NCI-H1436 (cell line): Measurements from ENCODE around the gene RGS9.
"Not testable (repeated sequence)": the region's sequence is repeated elsewhere in the genome, so short reads cannot be mapped to it uniquely, and the experiment has no call there.

ENCODE experiments used
- DNase-seq: peaks from one replicate; lab custom pipeline; 2025; lab: John Stamatoyannopoulos, UW

RGS9 gene

DNA sequence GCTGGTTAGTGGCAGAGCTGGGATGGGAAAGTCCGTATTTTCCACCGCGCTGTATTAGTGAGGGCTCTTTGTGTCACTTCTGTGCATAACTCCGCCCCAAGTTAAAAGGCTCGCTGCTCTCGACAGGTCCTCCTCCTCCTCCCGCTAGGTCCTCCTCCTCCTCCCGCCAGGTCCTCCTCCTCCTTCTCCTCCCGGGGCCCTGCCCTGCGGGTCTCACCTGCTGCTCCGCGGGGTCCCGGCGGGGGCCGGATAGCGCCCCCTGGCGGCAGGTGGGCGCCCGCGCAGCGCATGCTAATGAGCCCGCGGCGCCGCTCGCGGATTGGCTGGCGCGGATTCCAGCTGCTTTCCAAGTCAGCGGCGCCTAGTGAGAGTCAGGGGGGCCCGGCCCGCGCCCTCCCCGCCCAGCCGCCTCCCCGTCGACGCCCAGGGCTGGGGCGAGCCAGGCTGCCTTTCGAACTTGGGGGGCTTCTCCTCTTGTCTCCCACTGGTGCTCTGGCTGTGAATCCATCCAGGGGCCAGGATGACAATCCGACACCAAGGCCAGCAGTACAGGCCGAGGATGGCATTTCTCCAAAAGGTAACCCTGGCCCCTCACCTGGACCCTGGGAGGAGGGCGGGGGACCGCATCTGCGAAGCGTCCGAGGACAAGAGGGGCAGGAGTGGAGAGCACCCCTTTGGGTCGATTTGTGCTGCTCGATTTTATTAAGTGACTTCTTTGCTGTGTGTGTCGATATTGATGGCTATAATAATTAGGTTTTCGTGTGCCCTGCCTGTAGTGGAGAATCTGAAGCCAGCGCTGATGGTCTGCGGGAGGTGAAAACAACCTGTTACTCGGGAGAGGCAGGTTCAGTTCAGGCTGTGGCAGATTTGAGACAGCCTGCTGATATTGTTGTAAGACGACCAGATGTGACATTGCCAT, at the start of gene RGS9:
Gene RGS9 (plus strand): TSS at position 350 of the 919 bp plus-strand sequence. CDS start 171 bp downstream, at position 521.
- DNase-seq: peak; percentile 88

DNA sequence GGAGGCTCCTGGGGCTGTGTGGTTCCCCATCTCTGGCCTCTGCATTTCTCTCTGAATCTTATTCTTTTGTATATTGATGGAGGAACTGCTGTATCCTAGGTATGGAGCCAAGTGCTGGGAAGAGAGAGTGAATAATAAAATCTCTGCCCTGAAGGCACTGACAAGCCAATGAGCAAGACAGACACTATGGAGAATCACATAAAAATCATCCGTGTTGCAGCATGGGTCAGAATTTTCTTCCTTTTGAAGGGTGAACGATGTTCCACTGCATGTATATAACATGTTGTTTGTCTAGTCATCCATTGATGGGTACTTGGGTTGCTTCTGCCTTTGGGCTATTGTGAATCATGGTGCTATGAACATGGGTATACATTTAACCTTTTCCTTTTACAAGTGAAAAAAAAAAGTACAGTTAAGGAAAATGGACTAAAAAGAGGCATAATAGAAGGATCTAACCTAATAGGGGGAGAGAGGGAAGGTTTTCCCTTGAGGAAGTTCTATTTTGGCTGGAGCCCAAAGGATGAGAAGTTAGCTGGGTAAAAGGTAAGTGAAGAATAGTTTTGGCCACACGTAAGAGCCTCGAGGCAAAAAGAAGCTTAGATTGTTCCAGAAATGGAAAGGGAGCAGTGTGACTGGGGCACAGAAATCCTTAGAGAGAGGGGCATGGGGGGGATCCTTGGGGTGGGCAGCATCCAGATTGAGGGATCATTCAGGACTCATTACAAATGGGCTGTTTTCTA, 48.4 kb upstream of the RGS9 start:
- no peak for DNase-seq

DNA sequence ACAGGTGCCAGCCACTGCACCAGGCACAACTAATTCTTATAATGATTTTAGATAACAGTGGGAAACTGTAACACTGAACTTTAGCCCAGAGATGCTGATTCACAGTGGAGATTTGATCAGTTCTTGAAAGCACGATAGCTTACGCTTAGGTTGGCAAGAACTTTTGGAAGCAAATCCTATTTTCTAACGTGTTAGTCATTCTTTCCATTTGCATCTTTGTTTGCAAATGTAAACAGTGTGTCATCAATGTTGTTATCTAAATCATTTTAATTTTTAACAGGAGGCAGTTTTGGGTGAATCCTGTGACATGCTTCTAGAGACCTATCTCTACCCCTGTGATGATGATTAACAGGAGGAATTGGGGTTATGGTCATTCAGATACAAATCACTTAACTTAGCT, 44.9 kb upstream of the RGS9 start:
- no peak for DNase-seq

DNA sequence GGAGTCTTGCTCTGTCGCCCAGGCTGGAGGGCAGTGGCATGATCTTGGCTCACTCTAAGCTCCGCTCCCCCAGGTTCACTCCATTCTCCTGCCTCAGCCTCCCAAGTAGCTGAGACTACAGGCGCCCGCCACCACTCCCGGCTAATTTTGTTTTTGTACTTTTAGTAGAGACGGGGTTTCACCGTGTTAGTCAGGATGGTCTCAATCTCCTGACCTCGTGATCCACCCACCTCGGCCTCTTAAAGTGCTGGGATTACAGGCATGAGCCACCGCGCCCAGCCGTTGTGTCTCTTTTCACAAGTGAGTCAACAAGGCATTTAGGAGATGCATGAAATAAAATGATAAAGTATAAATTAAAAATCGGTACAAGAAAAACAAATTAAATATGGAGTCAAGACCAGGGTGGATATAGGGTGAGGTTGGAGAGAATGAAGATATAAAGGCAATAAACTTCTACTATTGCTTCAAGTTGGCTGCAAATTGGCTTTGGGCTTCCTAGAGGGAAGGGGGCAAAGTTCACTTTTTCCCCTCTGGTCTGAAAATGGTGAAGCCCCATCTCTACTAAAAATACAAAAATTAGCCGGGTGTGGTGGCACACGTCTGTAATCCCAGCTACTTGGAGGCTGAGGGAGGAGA, 44.3 kb upstream of the RGS9 start:
- DNase-seq: not testable (repeated sequence)

DNA sequence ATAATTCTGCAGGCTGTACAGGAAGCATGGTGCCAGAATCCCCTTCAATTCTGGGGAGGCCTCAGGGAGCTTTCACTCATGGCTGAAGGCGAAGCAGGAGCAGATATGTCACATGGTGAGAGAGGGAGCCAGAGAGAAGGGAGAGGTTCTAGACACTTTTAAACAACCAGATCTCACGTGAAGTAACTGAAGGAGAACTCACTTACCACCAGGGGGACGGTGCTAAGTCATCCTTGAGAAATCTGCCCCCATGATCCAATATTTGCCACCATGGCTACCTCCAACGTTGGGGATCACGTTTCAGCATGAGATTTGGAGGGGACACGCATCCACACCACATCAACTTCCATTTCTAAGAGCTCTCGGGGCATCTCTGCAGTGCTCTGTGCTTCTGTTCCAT, 43.2 kb upstream of the RGS9 start:
- DNase-seq: no peak

DNA sequence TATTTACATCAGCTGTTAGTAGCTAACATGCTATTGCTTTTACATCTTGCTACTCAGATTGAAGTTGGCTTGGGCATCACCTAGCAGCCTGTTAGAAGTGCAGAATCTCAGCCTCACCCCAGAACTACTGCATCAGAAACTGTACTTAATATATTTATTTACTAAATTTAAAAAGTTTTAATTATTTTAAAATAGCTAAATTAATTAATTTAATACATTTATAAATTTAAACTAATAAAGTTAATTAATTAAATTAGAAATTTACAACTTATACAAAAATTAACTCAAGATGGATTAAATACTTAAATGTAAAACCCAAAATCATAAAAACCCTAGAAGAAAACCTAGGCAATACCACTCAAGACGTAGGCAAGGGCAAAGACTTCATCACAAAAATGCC, 41.7 kb upstream of the RGS9 start:
- DNase-seq: no peak

DNA sequence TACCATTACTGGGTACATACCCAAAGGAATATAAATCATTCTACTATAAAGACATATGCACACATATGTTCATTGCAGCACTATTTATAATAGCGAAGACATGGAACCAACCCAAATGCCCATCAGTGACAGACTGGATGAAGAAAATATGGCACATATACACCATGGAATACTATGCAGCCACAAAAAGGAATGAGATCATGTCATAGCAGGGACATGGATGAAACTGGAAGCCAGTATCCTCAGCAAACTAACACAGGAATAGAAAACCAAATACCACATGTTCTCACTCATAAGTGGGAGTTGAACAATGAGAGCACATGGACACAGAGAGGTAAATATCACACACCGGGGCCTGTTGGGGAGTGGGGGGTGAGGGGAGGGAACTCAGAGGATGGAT, 40.8 kb upstream of the RGS9 start:
- not testable (repeated sequence) for DNase-seq

DNA sequence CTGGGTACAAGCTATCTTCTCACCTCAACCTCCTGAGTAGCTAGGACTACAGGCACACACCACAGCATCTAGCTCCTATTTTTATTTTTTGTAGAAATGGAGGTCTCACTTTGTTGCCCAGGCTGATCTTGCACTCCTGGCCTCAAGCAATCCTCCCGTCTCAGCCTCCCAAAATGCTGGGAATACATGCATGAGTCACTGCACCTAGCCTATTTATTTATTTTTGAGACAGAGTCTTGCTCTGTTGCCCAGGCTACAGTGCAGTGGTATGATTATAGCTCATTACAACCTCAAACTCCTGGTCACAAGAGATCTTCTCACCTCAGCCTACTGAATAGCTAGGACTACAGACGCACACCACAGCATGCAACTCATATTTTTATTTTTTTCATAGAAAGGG, 40.1 kb upstream of the RGS9 start:
- no peak for DNase-seq

DNA sequence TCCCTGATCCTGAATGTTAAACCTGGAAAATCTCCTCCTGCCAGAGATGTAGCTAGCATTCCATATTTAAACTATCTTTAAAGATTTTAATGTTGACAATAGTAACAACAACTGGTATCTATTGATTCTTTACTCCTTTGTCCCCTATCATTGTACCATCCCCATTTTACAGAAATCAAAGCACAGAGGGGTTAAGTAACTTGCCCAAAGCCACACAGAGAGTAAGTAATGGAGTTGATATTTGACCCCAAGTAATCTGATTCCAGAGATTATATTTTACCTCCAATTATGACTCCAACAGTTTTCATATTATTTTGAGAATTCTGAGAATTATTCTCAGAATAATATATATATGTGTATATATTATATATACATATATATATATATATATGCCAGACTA, 37.7 kb upstream of the RGS9 start:
- DNase-seq: no peak

DNA sequence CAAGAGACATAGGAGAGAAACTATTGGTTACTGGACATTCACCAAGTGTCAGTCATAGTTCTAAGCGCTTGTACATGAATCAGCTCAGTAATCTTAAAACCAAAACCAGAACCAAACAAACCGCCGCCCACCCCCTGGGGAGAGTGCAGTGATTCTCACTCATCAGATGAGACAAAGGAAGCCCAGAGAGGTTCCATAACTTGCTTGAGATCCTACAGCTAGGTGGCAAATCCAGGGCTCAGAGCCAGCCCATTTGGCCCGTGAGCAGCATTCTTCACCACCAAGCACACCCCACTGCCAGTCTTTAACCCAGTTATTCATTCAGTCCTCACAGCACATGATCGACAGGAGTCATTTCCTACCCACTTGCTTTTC, 37.2 kb upstream of the RGS9 start:
- peak; percentile 26 for DNase-seq

DNA sequence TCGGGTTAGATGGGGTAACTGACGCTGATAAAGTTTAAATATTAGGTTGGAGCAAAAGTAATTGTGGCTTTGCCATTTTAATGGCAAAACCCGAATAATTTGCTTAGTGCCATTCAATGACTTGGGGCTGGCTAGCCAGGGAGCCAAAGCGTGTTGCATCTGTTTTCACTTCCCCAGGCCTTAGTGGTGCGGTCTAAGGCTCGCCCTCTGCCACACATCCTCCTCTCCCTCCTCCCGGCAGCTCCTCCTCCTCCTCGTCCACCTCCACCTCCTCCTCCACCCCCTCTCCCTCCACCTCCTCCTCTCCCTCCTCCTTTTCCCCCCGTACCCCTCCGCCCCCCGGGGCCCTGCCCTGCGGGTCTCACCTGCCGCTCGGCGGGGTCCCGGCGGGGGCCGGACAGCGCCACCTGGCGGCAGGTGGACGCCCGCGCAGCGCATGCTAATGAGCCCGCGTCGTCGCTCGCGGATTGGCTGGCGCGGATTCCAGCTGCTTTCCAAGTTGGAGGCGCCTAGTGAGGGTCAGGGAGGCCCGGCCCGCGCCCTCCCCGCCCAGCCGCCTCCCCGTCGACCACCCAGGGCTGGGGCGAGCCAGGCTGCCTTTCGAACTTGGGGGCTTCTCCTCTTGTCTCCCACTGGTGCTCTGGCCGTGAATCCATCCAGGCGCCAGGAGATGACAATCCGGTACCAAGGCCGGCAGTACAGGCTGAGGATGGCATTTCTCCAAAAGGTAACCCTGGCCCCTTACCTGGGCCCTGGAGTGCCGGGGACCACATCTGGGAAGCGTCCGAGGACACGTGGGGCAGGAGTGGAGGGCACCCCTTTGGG, 36.6 kb upstream of the RGS9 start:
- peak; percentile 90 for DNase-seq

DNA sequence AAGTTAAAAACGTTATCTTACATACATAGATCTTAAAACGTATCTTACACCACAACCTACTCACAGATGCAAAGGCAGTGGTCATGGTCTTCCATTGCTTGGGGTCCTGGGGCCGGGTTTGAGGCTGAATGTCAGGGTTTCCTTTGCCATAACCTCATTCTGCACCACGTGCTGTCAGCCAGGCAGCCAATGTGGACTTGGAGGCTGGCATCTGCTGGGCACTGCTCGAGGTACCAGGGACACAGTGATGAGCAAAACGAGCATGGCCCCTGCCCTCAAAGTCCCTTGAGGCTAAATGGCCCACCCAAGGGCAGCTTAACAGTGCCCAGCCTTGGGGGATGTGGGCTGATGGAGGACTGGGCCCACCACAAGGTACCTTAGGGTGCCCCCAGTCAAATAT, 35.8 kb upstream of the RGS9 start:
- no peak for DNase-seq

DNA sequence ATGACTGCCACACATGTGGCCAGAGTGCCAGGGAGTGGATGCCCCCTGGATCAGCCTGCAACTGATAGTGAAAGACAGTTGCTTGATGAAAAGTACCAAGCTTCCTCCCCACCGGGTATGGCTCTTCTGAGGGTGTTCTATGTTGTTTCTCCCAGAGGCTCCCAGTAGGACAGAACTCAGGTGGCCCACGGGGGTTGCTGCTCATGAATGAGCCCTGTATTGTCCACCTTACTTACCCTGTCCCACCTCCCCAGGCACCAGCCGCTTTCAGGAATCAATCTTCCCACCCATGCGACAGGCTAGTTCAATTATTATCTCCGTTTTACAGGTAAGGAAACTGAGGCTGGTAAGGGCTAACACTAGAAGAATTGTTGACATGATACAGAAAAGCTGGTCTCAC, 34.9 kb upstream of the RGS9 start:
- DNase-seq: no peak

DNA sequence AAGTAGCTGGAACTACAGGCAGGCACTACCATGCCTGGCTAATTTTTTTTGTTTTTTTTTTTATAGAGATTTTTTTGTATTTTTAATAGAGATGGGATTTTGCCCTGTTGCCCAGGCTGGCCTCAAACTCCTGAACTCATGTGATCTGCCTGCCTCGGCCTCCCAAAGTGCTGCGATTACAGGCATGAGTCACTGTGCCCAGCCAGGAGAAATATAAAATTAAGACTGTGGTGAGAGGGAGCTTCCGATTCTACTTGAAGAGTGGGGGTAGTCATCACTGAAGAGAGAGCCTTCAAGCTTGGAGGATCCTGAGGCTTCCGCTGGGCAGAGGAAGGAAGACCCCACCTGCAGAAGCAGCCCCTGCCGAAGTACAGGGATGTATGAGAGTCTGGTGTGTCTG, 34.4 kb upstream of the RGS9 start:
- DNase-seq: no peak

DNA sequence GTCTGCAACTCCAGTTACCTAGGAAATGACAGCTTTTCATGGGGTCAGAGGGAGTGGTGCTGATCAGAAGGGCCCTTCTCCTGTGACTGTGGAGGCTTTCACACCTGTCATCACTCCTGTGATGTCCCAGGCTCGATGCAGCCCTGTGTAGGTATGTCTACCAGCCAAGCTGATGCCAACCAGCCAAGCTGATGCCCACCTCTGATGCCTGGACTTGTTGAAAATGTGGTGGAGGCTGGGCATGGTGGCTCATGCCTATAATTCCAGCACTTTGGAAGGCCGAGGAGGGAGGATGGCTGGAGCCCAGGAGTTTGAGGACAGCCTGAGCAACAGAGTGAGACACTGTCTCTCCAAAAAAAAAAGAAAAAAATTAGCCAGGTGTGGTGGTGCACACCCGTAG, 33.7 kb upstream of the RGS9 start:
- no peak for DNase-seq

DNA sequence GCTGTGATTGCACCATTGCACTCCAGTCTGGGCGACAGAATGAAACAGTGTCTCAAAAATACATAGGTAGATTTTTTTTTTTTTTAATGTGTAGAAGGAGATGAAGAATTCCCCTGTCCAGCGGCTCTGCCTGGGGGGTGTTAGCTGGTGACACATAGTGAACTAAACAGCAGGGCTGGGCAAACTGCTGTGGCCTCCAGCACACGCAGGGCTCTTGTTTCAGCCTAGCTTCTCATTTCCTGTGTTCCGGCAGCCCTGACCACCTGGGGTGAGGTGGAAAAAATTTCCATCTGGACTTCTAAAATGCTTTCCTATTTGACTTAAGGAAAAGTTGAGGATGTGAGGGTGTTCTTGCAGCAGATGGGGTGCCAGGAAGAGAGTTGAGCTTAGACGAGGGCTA, 33.3 kb upstream of the RGS9 start:
- DNase-seq: no peak

DNA sequence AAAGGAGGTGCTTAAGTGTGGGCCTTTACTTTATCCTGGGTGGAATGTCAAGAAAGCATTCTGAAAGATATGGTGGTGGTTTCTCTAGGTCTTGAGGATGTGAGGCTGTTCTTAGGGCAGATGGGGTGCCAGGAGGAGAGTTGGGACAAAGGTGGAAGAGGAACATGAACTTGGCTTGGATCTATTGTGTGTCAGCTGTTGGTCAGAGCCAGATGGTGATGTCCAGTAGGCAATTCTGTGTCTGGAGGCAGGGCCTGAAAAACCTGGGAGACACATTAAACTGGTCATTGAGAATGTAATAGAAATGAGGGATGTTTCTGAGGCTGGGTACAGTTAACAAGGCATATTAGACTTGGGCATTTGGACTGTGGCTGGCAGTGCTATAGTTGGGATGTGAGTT, 32.6 kb upstream of the RGS9 start:
- no peak for DNase-seq

DNA sequence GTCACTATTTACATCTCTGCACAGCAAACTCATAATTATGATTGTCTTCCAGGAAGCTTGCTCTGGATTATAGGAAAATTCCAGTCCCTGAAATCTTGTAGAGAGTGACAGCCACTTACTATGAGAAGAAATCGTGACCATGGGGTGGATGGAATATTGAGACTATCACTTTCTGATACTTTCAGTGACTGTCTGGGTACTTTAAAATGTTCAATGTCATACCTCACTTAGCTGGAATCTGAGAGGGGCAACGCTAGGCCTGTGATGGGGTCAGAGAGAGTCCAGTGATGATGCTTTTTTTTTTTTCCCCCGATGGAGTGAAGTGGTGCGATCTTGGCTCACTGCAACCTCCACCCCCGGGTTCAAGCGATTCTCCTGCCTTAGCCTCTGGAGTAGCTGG, 32.2 kb upstream of the RGS9 start:
- no peak for DNase-seq

DNA sequence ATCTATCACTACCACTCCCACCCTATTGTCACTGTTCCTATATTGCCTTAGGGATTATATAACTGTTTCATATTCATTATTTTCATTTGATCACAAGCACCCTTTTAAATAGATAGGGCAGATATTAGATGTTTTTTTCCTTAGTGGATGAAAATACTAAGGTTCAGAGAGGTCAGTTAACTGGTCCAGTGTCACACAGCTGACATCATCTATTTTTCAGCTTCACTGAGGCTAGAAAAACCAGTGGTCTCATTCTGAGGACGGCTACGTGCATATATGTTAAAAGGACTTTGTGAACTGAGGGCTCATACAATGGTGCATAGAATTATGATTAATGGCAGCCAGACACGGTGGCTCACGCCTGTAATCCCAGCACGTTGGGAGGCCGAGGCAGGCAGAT, 29.0 kb upstream of the RGS9 start:
- no peak for DNase-seq

DNA sequence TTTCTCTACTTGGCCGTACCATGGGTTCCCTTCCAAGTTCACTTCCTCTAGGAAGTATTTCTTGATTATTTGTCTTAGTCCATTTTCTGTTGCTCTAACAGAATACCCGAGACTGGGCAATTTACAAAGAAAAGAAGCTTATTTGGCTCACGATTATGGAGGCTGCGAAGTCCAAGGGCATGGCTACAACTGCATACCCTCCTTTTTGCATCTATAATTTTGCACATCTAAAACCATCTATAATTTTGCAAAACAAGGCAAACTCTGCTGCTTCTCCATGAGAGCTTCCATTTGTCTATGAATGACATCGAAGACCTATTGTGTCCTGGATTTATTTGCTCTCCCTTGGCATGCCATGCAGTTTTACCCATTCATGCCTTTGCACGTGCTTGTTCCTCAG, 27.6 kb upstream of the RGS9 start:
- DNase-seq: no peak

DNA sequence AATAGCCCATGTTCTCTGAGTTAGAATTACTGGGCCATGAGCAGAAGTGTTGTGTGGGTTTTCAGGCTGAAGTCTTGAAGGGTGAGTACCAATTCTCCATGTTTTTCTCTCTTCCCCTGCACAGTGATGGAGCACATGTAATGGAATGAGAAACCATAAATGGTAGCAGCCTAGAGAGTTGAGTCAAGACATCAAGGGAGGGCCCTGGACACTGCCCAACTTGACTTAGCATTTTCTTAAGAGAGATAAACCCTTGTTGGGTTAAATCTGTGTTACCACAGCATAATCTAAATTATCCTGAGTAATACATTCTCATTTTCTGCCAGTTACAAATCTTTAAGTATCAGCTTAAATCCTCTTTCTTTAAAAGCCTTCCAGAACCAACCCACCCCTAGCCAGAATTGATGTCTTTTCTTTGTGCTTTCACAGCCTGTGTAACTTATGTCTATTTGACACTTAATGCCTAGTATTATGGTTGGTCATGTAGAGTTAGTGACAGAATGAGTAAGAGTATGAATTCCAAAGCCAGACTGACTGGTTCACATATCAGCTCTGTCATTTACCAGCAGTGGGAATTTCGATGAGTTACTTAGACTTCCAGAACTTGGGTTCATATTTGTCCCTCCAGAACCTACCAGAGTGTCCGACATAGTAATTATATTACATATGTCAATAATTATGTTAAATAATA, 27.0 kb upstream of the RGS9 start:
- no peak for DNase-seq
